Esophagus (tissue), 2 donors: ENCODE data around the gene SHROOM3. TPM values are rescaled to one million over a fixed set of nuclear protein-coding genes. Genes with fewer than 3 reads are reported as not detected.

Source experiments
- H3K27ac ChIP-seq, 2 donors: one replicate each; pipeline ENCODE4 v1.5.1; 2013; ENCODE audit warnings: low read depth in 2 of 2, mild to moderate bottlenecking in 2 of 2, inconsistent platforms in 1 of 2, low read length in 1 of 2, moderate library complexity in 1 of 2
- H3K27me3 ChIP-seq, 2 donors: one replicate each; pipeline ENCODE4 v1.6.1; 2013; ENCODE audit warnings: low read length in 2 of 2, control low read depth in 1 of 2, mild to moderate bottlenecking in 1 of 2; ENCODE audit not compliant: insufficient read depth in 2 of 2, control insufficient read depth in 1 of 2
- H3K36me3 ChIP-seq, 2 donors: one replicate each; pipeline ENCODE4 v1.6.1; 2013; ENCODE audit warnings: low read length in 1 of 2; ENCODE audit not compliant: control insufficient read depth in 2 of 2, insufficient read depth in 2 of 2
- H3K4me1 ChIP-seq, 2 donors: one replicate each; pipeline ENCODE4 v1.6.1; 2013; ENCODE audit warnings: low read length in 1 of 2; ENCODE audit not compliant: control insufficient read depth in 2 of 2, insufficient read depth in 2 of 2
- H3K4me3 ChIP-seq, 2 donors: one replicate each; pipeline ENCODE4 v1.5.1; 2013; ENCODE audit warnings: low read length in 2 of 2, mild to moderate bottlenecking in 2 of 2, low read depth in 1 of 2, moderate library complexity in 1 of 2
- H3K9me3 ChIP-seq, 2 donors: one replicate each; pipeline ENCODE4 v1.6.1; 2013; ENCODE audit warnings: mild to moderate bottlenecking in 2 of 2, low read depth in 1 of 2, low read length in 1 of 2, moderate library complexity in 1 of 2; ENCODE audit not compliant: control insufficient read depth in 2 of 2, insufficient read depth in 1 of 2
- WGBS, 2 donors: extraction: QIAGEN DNeasy Blood & Tissue Kit; methylation state at CpG; one replicate each; pipeline ENCODE4 v1.1.7; 2013; 5-methylcytosine and 5-hydroxymethylcytosine counted together
- polyA plus RNA-seq, 2 donors: library from polyadenylated mRNA; stranded (reverse); fragments of 200-250 nt; gene quantifications; one replicate each; pipeline ENCODE4 v1.2.3, GENCODE V29; 2013
- donor health status: healthy with polysubstance abuse.
- donor health status: Bipolar disorder and iron deficiency.

Gene SHROOM3
- polyA plus RNA-seq, 2 donors, result 14.2 to 15.3 TPM

- H3K36me3 ChIP-seq, result no peaks in the 10 kb centered on the region
- WGBS, 2 donors, result 50 to 63% methylated on average over 5 of the region's 5 CpGs
- H3K27ac ChIP-seq, result no peak overlapping the region
- no peaks in the 10 kb centered on the region for H3K4me1 ChIP-seq
- no peaks in the 10 kb centered on the region for H3K9me3 ChIP-seq
- peaks cover 0 to 2% of the 10 kb centered on the region in 2 donors for H3K27me3 ChIP-seq
- no peak overlapping the region for H3K4me3 ChIP-seq
These were observed 92.6 kb downstream of the SHROOM3 start for GRCh38 chr4:76527666-76528065.

GRCh38 chr4:76531597-76531996 is 96.6 kb downstream of the SHROOM3 start:
- no peaks in the 10 kb centered on the region for H3K4me1 ChIP-seq
- H3K27me3 ChIP-seq, result peaks cover 0 to 2% of the 10 kb centered on the region in 2 donors
- WGBS, 2 donors, result 24 to 31% methylated on average over 1 to 2 of the region's 2 CpGs
- no peaks in the 10 kb centered on the region for H3K9me3 ChIP-seq
- no peak overlapping the region for H3K27ac ChIP-seq
- H3K36me3 ChIP-seq, result no peaks in the 10 kb centered on the region
- H3K4me3 ChIP-seq, result no peak overlapping the region

- Histone ChIP-seq H3K27ac (no peak overlapping the region), H3K4me1 (no peaks in the 10 kb centered on the region), H3K4me3 (no peak overlapping the region), H3K36me3 (no peaks in the 10 kb centered on the region), H3K27me3 (peaks cover 0 to 2% of the 10 kb centered on the region in 2 donors), H3K9me3 (no peaks in the 10 kb centered on the region)
- WGBS, 2 donors, result 68 to 74% methylated on average over 2 of the region's 2 CpGs
These were observed 97.8 kb downstream of the SHROOM3 start for GRCh38 chr4:76532805-76533204.

DNA sequence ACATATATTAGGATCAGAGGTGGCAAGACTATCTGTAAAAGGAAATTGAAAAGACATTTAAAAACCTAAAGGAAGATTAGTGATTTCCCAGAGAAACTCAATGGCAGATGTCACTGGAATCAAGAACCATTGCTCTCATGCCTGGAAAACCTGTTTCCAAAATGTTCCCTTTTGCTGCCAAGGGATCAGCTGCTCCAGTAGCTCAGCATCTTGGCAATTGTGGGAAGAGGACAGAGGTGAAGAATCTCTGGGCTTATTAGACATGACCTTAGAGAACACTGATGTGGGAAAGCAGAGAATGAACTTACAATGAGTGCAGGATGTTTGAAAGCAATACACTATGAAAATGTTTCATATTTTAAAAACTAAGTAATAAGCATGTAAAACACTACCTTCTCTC is 98.3 kb downstream of the SHROOM3 start:
- H3K4me1 ChIP-seq, result no peaks in the 10 kb centered on the region
- no peaks in the 10 kb centered on the region for H3K9me3 ChIP-seq
- H3K36me3 ChIP-seq, result no peaks in the 10 kb centered on the region
- H3K27me3 ChIP-seq, result peaks cover 0 to 2% of the 10 kb centered on the region in 2 donors
- no peak overlapping the region for H3K27ac ChIP-seq
- no peak overlapping the region for H3K4me3 ChIP-seq

DNA sequence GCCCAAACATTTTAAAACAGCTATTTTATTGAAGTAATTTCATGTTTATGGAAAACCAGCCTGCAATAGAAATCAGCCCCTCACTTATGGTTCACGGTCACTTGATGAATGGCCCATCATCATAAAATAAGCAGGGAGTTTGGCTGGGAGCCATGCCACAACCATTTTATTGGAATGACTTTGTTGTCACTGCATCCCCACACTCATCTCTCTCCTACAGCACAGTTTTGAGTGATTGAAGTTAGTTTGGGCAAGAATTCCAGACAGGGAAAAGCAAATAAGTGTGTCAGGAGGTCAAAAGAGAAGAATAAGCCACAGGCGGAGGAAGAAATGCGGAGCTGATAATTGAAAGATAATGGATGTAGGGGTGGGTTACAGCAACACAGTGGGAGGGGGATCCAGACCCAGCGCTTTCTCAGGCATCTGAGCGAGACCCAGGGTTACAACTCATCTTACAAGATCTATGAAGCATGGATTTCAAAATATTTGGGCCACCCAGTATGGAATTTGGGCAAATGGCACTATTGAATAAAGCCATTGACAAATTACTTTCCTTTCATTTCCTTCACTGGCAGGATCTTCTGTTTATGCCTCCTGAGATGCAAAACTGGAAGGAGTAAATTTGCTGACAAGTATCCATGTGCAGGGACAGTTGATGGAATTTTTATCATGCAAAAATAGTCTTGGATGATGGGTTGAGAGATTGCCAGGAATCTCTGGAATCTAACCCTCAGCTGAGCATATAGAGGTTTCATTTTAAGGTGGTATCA is 100.8 kb downstream of the SHROOM3 start:
- Histone ChIP-seq H3K9me3 (no peaks in the 10 kb centered on the region), H3K4me1 (no peaks in the 10 kb centered on the region), H3K27me3 (no peaks in the 10 kb centered on the region), H3K36me3 (no peaks in the 10 kb centered on the region), H3K4me3 (no peak overlapping the region), H3K27ac (no peak overlapping the region)
- 80 to 86% methylated on average over 5 of the region's 5 CpGs for WGBS, 2 donors

DNA sequence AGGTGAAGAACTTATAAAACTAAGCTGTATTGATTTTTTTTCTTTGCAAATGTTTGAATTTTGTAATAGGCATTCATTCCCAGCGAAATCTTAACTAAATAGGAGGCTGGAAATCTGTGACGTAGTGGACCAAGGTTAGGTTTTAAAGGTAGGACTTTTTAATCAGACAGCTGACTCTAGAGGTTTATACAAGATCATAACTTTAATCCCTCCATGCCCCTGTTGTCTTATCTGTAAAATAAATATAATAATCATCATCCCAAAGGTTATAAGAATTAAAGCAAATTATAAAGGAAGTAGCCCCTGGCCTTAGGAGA is 101.3 kb downstream of the SHROOM3 start:
- H3K4me1 ChIP-seq, result no peaks in the 10 kb centered on the region
- no peak overlapping the region for H3K4me3 ChIP-seq
- H3K27ac ChIP-seq, result no peak overlapping the region
- 66 to 83% methylated on average over 2 of the region's 2 CpGs for WGBS, 2 donors
- no peaks in the 10 kb centered on the region for H3K36me3 ChIP-seq
- no peaks in the 10 kb centered on the region for H3K27me3 ChIP-seq
- no peaks in the 10 kb centered on the region for H3K9me3 ChIP-seq

GRCh38 chr4:76538296-76538695 is 103.3 kb downstream of the SHROOM3 start:
- Histone ChIP-seq H3K9me3 (no peaks in the 10 kb centered on the region), H3K27me3 (no peaks in the 10 kb centered on the region), H3K4me1 (no peaks in the 10 kb centered on the region), H3K27ac (no peak overlapping the region), H3K36me3 (no peaks in the 10 kb centered on the region), H3K4me3 (no peak overlapping the region)

DNA sequence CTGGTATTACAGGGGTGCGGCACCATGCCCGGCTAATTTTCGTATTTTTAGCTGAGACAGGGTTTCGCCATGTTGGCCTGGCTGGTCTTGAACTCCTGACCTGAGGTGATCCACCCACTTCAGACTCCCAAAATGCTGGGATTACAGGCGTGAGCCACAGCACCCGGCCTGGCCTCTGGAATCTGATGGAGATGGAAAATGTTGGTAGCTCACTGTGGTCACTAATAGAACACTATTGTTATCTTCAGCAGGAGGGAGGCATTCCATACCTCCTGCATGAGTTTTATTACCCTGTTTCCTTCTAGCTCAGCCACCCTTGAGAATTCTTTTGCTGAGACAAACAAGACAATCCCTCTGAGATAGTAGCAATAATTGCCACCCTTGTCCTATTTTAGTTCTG is 105.0 kb downstream of the SHROOM3 start:
- Histone ChIP-seq H3K27me3 (no peaks in the 10 kb centered on the region), H3K4me1 (no peaks in the 10 kb centered on the region), H3K9me3 (no peaks in the 10 kb centered on the region), H3K4me3 (no peak overlapping the region), H3K36me3 (no peaks in the 10 kb centered on the region), H3K27ac (no peak overlapping the region)
- 86 to 88% methylated on average over 6 of the region's 6 CpGs for WGBS, 2 donors

GRCh38 chr4:76540486-76540885 is 105.5 kb downstream of the SHROOM3 start:
- Histone ChIP-seq H3K27me3 (no peaks in the 10 kb centered on the region), H3K4me1 (no peaks in the 10 kb centered on the region), H3K4me3 (no peak overlapping the region), H3K27ac (no peak overlapping the region), H3K9me3 (no peaks in the 10 kb centered on the region), H3K36me3 (no peaks in the 10 kb centered on the region)
- WGBS, 2 donors, result 93 to 95% methylated on average over 2 of the region's 2 CpGs

GRCh38 chr4:76543378-76543777 is 108.3 kb downstream of the SHROOM3 start:
- H3K27ac ChIP-seq, result no peak overlapping the region
- no peaks in the 10 kb centered on the region for H3K27me3 ChIP-seq
- H3K36me3 ChIP-seq, result no peaks in the 10 kb centered on the region
- peaks cover 0 to 2% of the 10 kb centered on the region in 2 donors for H3K4me1 ChIP-seq
- H3K4me3 ChIP-seq, result no peak overlapping the region
- 89 to 91% methylated on average over 5 of the region's 5 CpGs for WGBS, 2 donors
- no peaks in the 10 kb centered on the region for H3K9me3 ChIP-seq
